HG03196 (cell line): Measurements from ENCODE around the gene PARN.
A peak's percentile ranks its signal among the peaks of the same experiment; 100 is the strongest.
"Not testable (repeated sequence)": the region's sequence is repeated elsewhere in the genome, so short reads cannot be mapped to it uniquely, and the experiment has no call there.

ENCODE experiments used
- ATAC-seq: cut with Tn5 transposase; IDR thresholded peaks from one replicate; pipeline ENCODE4 v1.9.1; 2021; ENCODE audit not compliant: unreplicated experiment

Gene PARN

DNA sequence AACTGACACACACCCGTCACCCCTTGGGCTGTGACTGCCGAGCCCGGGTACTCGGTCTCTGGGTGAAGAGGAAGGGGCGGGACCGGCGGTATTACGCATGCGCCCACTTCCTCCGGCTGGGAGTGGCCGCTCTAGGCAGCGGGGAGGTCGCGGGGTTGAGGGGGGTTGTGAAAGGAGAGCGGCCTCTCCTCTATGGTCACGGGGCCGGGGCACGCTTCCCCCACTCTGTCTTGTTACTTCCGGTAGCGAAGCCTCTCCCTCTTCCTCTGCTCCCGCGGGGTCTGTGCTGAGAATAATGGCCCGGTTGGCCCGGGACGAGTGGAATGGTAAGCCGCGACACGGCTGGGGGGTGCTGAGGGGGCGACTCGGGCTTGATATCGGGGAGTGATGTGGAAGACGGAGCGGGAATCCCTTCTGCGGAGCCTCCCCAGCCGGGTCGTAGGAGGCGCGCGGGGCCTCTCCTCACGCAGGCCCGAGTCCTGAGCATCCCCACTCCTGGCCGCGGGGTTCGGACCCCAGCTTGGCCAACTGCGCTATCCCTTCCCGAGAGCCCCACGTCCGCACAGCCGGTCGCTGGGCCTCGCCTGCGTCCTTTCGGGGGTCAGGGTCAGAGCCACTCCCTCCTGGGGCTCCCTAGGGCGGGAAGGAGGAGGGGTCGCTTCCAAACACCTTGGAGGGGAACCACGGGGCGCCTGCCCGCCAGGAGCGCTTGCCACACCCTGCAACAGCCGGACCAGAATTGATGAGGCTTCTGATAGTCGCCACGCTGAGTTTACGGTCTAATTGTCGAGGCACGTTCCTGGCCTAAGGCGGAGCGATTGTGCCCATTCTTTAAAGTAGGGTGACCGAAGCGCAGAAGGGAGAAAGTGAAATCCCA is 2.9 kb upstream of the PARN start, which contains the start of gene BFAR:
Gene BFAR, plus strand, starts transcription at position 259 of the 877 bp plus-strand sequence. CDS start 11,396 bp downstream, outside the sequence.
- ATAC-seq = peak; percentile 82

DNA sequence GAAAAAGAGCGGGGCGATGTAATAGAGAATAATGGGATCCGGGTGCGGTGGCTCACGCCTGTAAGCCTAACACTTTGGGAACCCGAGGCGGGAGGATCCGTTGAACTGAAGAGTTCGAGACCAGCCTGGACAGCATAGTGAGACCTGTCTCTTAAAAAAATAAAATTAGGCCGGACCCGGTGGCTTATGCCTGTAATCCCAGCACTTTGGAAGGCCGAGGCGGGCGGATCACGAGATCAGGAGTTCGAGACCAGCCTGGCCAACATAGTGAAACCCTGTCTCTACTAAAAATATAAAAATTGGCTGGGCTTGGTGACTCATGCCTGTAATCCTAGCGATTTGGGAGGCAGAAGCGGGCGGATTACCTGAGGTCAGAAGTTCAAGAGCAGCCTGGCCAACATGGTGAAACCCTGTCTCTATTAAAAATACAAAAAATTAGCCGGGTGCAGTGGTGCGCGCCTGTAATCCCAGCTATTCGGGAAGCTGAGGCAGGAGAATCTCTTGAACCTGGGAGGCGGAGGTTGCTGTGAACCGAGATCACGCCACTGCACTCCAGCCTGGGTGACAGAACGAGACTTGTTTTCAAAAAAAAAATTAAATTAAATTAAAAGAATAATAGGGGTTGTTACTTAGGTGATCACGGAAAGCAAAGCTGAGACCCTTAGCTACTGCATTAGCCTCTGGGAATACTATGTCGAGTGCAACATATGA is 715 bp upstream of the PARN start:
- ATAC-seq = not testable (repeated sequence)

GRCh38 chr16:14629612-14629918 is 495 bp downstream of the PARN start:
- ATAC-seq = peak; percentile 2

- ATAC-seq = no peak
Measured at GRCh38 chr16:14628806-14629611, 1.1 kb downstream of the PARN start.

GRCh38 chr16:14627078-14627477 is 3.0 kb downstream of the PARN start:
- ATAC-seq = no peak

- ATAC-seq = no peak
Measured at GRCh38 chr16:14618566-14618965, 11.5 kb downstream of the PARN start.

- ATAC-seq = no peak
Measured at GRCh38 chr16:14616280-14616679, 13.8 kb downstream of the PARN start.

GRCh38 chr16:14613991-14614390 is 16.1 kb downstream of the PARN start:
- ATAC-seq = no peak

DNA sequence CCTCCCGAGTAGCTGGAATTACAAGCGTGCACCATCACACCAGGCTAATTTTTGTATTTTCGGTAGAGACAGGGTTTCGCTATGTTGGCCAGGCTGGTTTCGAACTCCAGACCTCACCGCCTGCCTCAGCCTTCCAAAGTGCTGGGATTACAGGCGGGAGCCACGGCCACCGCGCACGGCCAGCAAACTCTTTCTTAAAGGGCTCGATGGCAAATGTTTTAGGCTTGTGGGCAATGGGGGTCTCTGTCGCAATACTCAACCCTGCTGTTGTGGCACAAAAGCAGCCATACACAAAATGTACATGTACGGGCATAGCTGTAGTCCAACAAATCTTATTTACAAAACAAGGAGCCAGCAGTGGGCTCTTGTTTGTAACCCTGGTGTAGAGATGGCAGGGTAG is 18.4 kb downstream of the PARN start:
- ATAC-seq = no peak

GRCh38 chr16:14609716-14610115 is 20.3 kb downstream of the PARN start:
- no peak for ATAC-seq

- ATAC-seq = no peak
Measured at GRCh38 chr16:14608604-14609003, 21.5 kb downstream of the PARN start.

DNA sequence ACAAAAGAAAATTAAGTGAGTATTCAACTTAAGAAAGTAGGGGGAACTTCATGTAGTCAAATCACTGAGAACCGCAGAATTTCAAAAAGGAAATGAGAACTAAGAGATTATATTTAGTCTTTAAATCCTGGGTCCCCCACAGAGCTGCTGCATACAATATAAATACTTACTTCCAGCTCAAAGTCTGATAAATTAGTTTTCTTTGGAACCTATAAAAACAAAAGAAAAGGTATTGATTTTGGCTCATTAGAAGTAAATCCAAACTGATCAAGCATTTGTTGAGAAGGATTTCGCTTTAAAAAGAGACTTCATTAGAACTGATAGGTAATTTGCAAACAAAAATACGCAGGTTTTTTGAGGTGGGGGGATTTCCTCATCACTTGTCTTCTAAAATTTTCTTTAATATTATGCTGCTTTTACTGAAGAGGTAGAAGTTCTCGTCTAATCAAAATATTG is 21.9 kb downstream of the PARN start:
- no peak for ATAC-seq

- peak; percentile 38 for ATAC-seq
Measured at GRCh38 chr16:14606102-14606501, 24.0 kb downstream of the PARN start.

- no peak for ATAC-seq
Measured at GRCh38 chr16:14602443-14602963, 27.6 kb downstream of the PARN start.

- no peak for ATAC-seq
Measured at GRCh38 chr16:14600164-14600563, 29.9 kb downstream of the PARN start.

DNA sequence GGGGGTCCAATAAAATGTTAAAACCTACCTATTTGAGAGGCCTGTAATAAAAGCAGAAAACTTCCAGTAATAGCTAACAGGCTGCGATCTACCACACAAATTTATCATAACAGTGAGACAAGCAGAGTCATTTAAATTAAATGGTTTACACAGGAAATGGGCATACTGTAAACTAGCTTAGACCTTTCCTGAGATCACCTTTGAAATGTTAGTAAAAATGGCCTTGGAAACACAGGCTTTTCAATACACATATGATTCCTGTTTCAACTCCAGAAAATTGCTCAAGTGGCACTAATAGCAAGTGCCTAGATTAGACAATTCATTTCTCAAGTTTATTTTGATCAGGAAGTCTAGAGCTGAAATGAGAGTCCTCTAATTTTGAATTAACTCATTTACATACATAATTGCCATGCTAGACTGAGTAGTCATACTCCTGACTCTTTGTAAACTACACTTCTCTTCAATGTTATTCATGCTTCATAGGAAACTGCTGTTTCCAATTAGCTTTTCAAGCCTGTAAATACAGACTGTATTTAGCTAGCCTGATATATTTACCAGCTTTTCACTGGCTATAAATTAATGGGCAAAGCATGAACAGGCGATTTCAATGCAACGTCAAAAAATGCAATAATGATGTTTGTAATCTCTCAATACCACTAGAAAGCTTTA is 43.3 kb downstream of the PARN start:
- no peak for ATAC-seq

DNA sequence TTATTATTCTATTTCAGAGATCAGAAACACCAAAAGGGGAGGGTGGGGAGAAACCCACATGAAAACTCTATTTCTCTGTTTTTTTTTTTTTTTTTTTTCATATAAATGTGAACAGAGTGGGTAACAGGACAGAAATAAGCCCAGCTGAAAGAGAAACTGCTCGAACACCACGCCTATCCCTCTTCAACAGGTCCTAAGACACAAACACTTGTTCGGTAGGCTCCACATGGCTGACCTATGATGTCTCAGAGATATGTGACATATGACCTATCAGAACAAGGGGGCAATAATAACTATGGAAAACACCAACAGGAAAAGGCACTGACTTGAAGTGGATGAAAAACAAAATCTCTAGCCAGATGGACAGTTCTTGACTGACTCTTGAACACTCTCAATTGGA is 44.8 kb downstream of the PARN start:
- ATAC-seq = no peak

- ATAC-seq = not testable (repeated sequence)
Measured at GRCh38 chr16:14580926-14581325, 49.1 kb downstream of the PARN start.

DNA sequence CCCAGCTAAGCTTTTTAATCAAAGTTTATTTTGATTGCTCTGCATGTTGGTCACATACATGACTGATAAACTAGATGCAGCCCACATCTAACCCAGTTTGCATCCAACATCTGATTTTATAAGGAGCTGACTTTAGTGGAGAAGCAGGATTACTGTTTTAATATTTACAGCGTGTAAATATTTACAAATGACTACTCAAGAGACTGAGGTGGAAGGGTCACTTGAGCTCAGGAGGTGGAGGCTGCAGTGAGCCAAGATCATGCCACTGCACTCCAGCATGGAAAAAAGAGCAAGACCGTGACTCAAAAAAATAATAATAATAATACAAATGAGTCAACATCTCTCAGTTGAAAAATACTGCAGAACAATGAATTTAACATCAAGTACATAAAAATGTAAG is 50.8 kb downstream of the PARN start:
- no peak for ATAC-seq

DNA sequence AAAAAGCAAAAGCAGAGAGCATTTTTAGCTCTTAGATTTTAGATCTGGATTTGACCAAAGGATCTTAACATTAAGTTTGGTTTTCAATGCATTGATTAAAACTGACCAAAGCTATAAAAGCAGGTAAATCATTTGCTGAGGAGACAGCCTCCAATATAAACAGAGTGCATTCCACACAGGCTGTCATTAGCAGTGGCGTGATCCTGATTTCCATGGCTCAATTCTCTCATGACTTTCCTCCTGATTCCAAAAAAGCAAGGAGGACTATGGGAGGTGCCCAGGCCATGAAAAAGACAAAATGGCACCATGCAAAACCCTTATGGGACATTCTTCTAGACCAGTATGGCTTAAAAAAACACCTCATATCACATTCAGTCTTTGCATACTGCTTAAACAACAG is 53.5 kb downstream of the PARN start:
- ATAC-seq = no peak

GRCh38 chr16:14576069-14576468 is 54.0 kb downstream of the PARN start:
- ATAC-seq = no peak
